HL-60 (cell line): ENCODE measurements around the gene POU2F3.

Source experiments
- CTCF ChIP-seq: IDR thresholded peaks from one replicate; pipeline ENCODE4 v1.5.1; 2011; ENCODE audit warnings: low read length, control low read depth, inconsistent platforms; ENCODE audit not compliant: insufficient read depth
- POLR2AphosphoS5 ChIP-seq: IDR thresholded peaks from 2 replicates; pipeline ENCODE4 v1.6.1; 2012; ENCODE audit warnings: low read depth
- REST ChIP-seq: IDR thresholded peaks from 2 replicates; pipeline ENCODE4 v1.6.1; 2012; ENCODE audit warnings: low read depth; ENCODE audit not compliant: insufficient replicate concordance
- SPI1 ChIP-seq: IDR thresholded peaks from 2 replicates; pipeline ENCODE4 v1.6.1; 2012; ENCODE audit warnings: low read depth, mild to moderate bottlenecking, borderline replicate concordance

- TF ChIP-seq CTCF (no peak), SPI1 (no peak), REST (no peak), POLR2AphosphoS5 (no peak)
Observed at GRCh38 chr11:120334332-120334731, 94.4 kb downstream of the POU2F3 start.
